MM.1S (cell line): ENCODE results near the gene FDX1.

Experiments
- DNase-seq: peaks from one replicate; pipeline ENCODE4 v3.0.0-alpha.2; 2015
- H2AFZ ChIP-seq: fragments of 300-600 bp; sonication (generic); 2 replicates; pipeline ENCODE4 v1.6.0; 2016; ENCODE audit warnings: antibody characterized with exemption, low read length
- H3F3A ChIP-seq: fragments of 300-600 bp; sonication (generic); 2 replicates; pipeline ENCODE4 v1.6.1; 2016; ENCODE audit warnings: mild to moderate bottlenecking, antibody characterized with exemption, low read length, moderate library complexity, mixed read lengths; ENCODE audit not compliant: insufficient read depth
- H3K27ac ChIP-seq: fragments of 300-600 bp; sonication (generic); 2 replicates; pipeline ENCODE4 v1.5.1; 2016; ENCODE audit warnings: mild to moderate bottlenecking, low read length
- H3K27me3 ChIP-seq: fragments of 300-600 bp; sonication (generic); replicated peaks from 2 replicates; pipeline ENCODE4 v1.6.0; 2016; ENCODE audit warnings: low read length; ENCODE audit not compliant: insufficient read depth
- H3K36me3 ChIP-seq: fragments of 300-600 bp; sonication (generic); replicated peaks from 2 replicates; pipeline ENCODE4 v1.6.1; 2016; ENCODE audit warnings: mild to moderate bottlenecking, low read length, mixed read lengths; ENCODE audit not compliant: insufficient read depth
- H3K4me1 ChIP-seq: fragments of 300-600 bp; sonication (generic); 2 replicates; pipeline ENCODE4 v1.6.1; 2016; ENCODE audit warnings: low read length, mixed read lengths
- H3K4me2 ChIP-seq: fragments of 300-600 bp; sonication (generic); 2 replicates; pipeline ENCODE4 v1.6.0; 2016; ENCODE audit warnings: low read depth, low read length
- H3K4me3 ChIP-seq: fragments of 300-600 bp; sonication (generic); 2 replicates; pipeline ENCODE4 v1.5.1; 2016; ENCODE audit warnings: low read length, mixed read lengths
- H3K79me2 ChIP-seq: fragments of 300-600 bp; sonication (generic); 2 replicates; pipeline ENCODE4 v1.6.1; 2016; ENCODE audit warnings: mixed run types, low read length, mixed read lengths
- H3K9ac ChIP-seq: fragments of 300-600 bp; sonication (generic); 2 replicates; pipeline ENCODE4 v1.6.1; 2016; ENCODE audit warnings: low read length, mixed read lengths
- H3K9me2 ChIP-seq: fragments of 300-600 bp; sonication (generic); replicated peaks from 2 replicates; pipeline ENCODE4 v1.6.1; 2016; ENCODE audit warnings: mild to moderate bottlenecking, low read length, mixed read lengths; ENCODE audit not compliant: insufficient read depth
- H3K9me3 ChIP-seq: fragments of 300-600 bp; sonication (generic); replicated peaks from 2 replicates; pipeline ENCODE4 v1.6.1; 2016; ENCODE audit warnings: mild to moderate bottlenecking, low read length, mixed read lengths; ENCODE audit not compliant: insufficient read depth
- H4K20me1 ChIP-seq: fragments of 300-600 bp; sonication (generic); 2 replicates; pipeline ENCODE4 v1.6.1; 2016; ENCODE audit warnings: mild to moderate bottlenecking, low read length, moderate library complexity, mixed read lengths; ENCODE audit not compliant: insufficient read depth
- CTCF ChIP-seq: fragments of 300-600 bp; sonication (generic); IDR thresholded peaks from 2 replicates; pipeline ENCODE4 v1.5.1; 2016; ENCODE audit warnings: antibody characterized with exemption, low read length, mixed read lengths
- EZH2 ChIP-seq: fragments of 300-600 bp; sonication (generic); optimal IDR thresholded peaks from 2 replicates; pipeline ENCODE3; 2017; ENCODE audit warnings: low read depth, mild to moderate bottlenecking, antibody characterized with exemption, low read length, mixed read lengths
- EZH2phosphoT487 ChIP-seq: fragments of 300-600 bp; sonication (generic); IDR thresholded peaks from 2 replicates; pipeline ENCODE4 v1.6.1; 2018; ENCODE audit warnings: antibody characterized with exemption, low read length

Gene FDX1

GRCh38 chr11:110481523-110481922 is 51.8 kb downstream of the FDX1 start:
- no peak for DNase-seq
- H3K79me2 ChIP-seq, result no peaks in the 10 kb centered on the region
- no peaks in the 10 kb centered on the region for H3K9me3 ChIP-seq
- no peak overlapping the region for H3K4me3 ChIP-seq
- no peaks in the 10 kb centered on the region for H3K4me1 ChIP-seq
- TF ChIP-seq EZH2, result no peak
- no peak for TF ChIP-seq CTCF
- TF ChIP-seq EZH2phosphoT487, result no peak
- no peaks in the 10 kb centered on the region for H3K9me2 ChIP-seq
- no peak overlapping the region for H3K27ac ChIP-seq
- H3K9ac ChIP-seq, result no peak overlapping the region
- H2AFZ ChIP-seq, result no peak overlapping the region
- H3F3A ChIP-seq, result no peaks in the 10 kb centered on the region
- no peaks in the 10 kb centered on the region for H4K20me1 ChIP-seq
- H3K27me3 ChIP-seq, result no peaks in the 10 kb centered on the region
- no peaks in the 10 kb centered on the region for H3K36me3 ChIP-seq
- no peak overlapping the region for H3K4me2 ChIP-seq

GRCh38 chr11:110486156-110486555 is 56.4 kb downstream of the FDX1 start:
- H4K20me1 ChIP-seq, result no peaks in the 10 kb centered on the region

DNA sequence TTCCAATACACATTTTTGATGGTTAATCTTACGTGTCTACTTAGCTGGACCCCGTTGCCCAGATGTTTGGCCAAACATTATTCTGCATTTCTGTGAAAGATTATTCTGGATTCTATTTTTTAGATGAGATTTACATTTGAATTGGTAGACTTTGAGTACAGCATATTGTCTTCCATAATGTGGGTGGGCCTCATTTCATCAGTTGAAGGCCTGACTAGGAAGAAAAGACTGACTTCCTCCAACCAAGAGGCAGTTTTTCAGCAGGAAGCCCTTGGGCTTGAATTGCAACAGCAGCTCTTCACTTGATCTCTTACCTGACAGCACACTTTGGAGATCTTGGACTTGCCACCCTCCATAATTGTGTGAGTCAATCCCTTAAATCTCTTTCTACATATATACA is 58.7 kb downstream of the FDX1 start:
- H3K79me2 ChIP-seq, result no peaks in the 10 kb centered on the region
- no peaks in the 10 kb centered on the region for H3K4me1 ChIP-seq
- H3K4me2 ChIP-seq, result no peak overlapping the region
- H3K27ac ChIP-seq, result no peak overlapping the region
- H4K20me1 ChIP-seq, result no peaks in the 10 kb centered on the region
- DNase-seq, result no peak
- TF ChIP-seq EZH2phosphoT487 (no peak), EZH2 (no peak), CTCF (no peak)
- no peaks in the 10 kb centered on the region for H3K9me3 ChIP-seq
- no peaks in the 10 kb centered on the region for H3K36me3 ChIP-seq
- H3K4me3 ChIP-seq, result no peak overlapping the region
- no peak overlapping the region for H2AFZ ChIP-seq
- no peak overlapping the region for H3K9ac ChIP-seq
- no peaks in the 10 kb centered on the region for H3K27me3 ChIP-seq
- no peaks in the 10 kb centered on the region for H3K9me2 ChIP-seq
- H3F3A ChIP-seq, result no peaks in the 10 kb centered on the region

More at GRCh38 chr11:110486156-110486555, 56.4 kb downstream of the FDX1 start:
- no peak overlapping the region for H3K4me2 ChIP-seq
- no peaks in the 10 kb centered on the region for H3K79me2 ChIP-seq
- no peak overlapping the region for H3K9ac ChIP-seq
- no peaks in the 10 kb centered on the region for H3K9me2 ChIP-seq
- H3K4me3 ChIP-seq, result no peak overlapping the region
- H3K9me3 ChIP-seq, result no peaks in the 10 kb centered on the region
- no peaks in the 10 kb centered on the region for H3K4me1 ChIP-seq
- H3K27me3 ChIP-seq, result no peaks in the 10 kb centered on the region
- H3K36me3 ChIP-seq, result no peaks in the 10 kb centered on the region
- no peak overlapping the region for H2AFZ ChIP-seq
- H3F3A ChIP-seq, result no peaks in the 10 kb centered on the region
- H3K27ac ChIP-seq, result no peak overlapping the region
- no peak for TF ChIP-seq EZH2phosphoT487
- no peak for TF ChIP-seq CTCF
- TF ChIP-seq EZH2, result no peak
- DNase-seq, result no peak

DNA sequence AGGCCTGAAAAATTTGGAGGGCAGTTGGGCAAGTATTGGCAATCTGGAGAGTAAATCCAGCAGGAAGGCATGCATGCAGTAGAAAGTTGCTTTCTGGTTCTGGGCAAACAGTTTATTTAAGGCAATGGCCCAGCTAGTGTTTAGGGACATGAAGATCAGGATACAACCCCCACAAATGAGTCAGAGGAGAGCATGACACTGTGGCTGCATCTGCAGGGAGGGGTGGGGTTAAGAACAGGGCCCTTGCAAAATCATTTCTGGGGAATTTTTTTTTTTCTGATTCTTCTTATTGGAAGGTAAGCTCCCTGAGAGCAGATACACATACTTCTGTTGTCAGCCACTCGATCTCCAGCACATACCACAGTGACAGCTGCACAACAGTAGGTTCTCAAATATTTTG is 61.1 kb downstream of the FDX1 start:
- H4K20me1 ChIP-seq, result no peaks in the 10 kb centered on the region
- TF ChIP-seq CTCF (no peak), EZH2 (no peak), EZH2phosphoT487 (no peak)
- H3K4me1 ChIP-seq, result no peaks in the 10 kb centered on the region
- no peak for DNase-seq
- H3K36me3 ChIP-seq, result no peaks in the 10 kb centered on the region
- H3K27me3 ChIP-seq, result no peaks in the 10 kb centered on the region
- H3K9me3 ChIP-seq, result no peaks in the 10 kb centered on the region
- H3K4me3 ChIP-seq, result no peak overlapping the region
- no peak overlapping the region for H2AFZ ChIP-seq
- no peaks in the 10 kb centered on the region for H3K79me2 ChIP-seq
- no peaks in the 10 kb centered on the region for H3F3A ChIP-seq
- no peak overlapping the region for H3K4me2 ChIP-seq
- no peak overlapping the region for H3K9ac ChIP-seq
- no peak overlapping the region for H3K27ac ChIP-seq
- no peaks in the 10 kb centered on the region for H3K9me2 ChIP-seq
